Erythroblast (primary cell): Measurements from ENCODE around the gene KCNJ2.

Experiments used
- GATA1 ChIP-seq: IDR thresholded peaks from 2 replicates; pipeline ENCODE4 v1.6.1; 2011; ENCODE audit warnings: low read depth, mild to moderate bottlenecking, control low read depth, low read length, moderate library complexity
- POLR2A ChIP-seq: IDR thresholded peaks from 2 replicates; pipeline ENCODE4 v1.6.1; 2011; ENCODE audit warnings: mild to moderate bottlenecking, low read length

- TF ChIP-seq POLR2A (no peak), GATA1 (no peak)
Measured at GRCh38 chr17:70205401-70205800, 36.1 kb downstream of the KCNJ2 start.
